HepG2 (cell line): ENCODE results near the gene DMRTA2. TPM values are rescaled to one million over a fixed set of nuclear protein-coding genes. Genes with fewer than 3 reads are reported as not detected.

Source experiments
- ATAC-seq: fragments of 200-7000 bp; cut with Tn5 transposase; 3 replicates; pipeline ENCODE4 v1.9.1; 2020; ENCODE audit warnings: mild to moderate bottlenecking, moderate library complexity
- BruUV-seq: library from RNA; stranded (reverse); fragments of 400-500 nt; replicated peaks from 2 replicates; lab custom pipeline; 2021; lab: Mats Ljungman, UMichigan
- CTCF ChIA-PET: fragments of 300-600 bp; formaldehyde crosslinking; extraction: SDS; loops from one replicate; lab custom pipeline; 2021; ENCODE audit warnings: low total read pairs, inconsistent platforms, low intra/inter-chr PET ratio; lab: Yijun Ruan, JAX
- POLR2A ChIA-PET: fragments of 350-600 bp; sonication (Branson Sonifier 250); formaldehyde crosslinking; loops from one replicate; lab custom pipeline; 2020; ENCODE audit warnings: antibody characterized with exemption, inconsistent platforms; lab: Yijun Ruan, JAX
- DNase-seq: peaks from one replicate; pipeline ENCODE4 v3.0.0-alpha.2; 2015; ENCODE audit warnings: low spot score
- FAIRE-seq: peaks from 3 replicates; lab custom pipeline; 2011; peaks lifted over from hg19 to GRCh38; lab: Jason Lieb, UNC
- H2AFZ ChIP-seq: one replicate; pipeline ENCODE4 v1.6.1; 2011; ENCODE audit warnings: low read length, inconsistent platforms
- H3K27ac ChIP-seq: fragments of 300-600 bp; 3 replicates; pipeline ENCODE4 v1.8.0; 2011; ENCODE audit warnings: mixed run types, mild to moderate bottlenecking, mixed read lengths, low read length, inconsistent platforms; ENCODE audit not compliant: insufficient read depth; ENCODE audit errors: extremely low read length
- H3K27me3 ChIP-seq, 2 experiments: fragments of 200-600 bp in 1 of 2; 2 replicates in 1 of 2; 3 replicates in 1 of 2; pipeline versions ENCODE4 v1.6.0 to v1.8.0; 2011; ENCODE audit warnings: low read length in 2 of 2, mild to moderate bottlenecking in 2 of 2, moderate library complexity in 2 of 2, inconsistent platforms in 1 of 2; ENCODE audit not compliant: insufficient read depth in 2 of 2, control insufficient read depth in 1 of 2
- H3K36me3 ChIP-seq, 2 experiments: fragments of 200-600 bp in 1 of 2; replicated peaks in 1 of 2; 2 replicates in 1 of 2; 3 replicates in 1 of 2; pipeline versions ENCODE4 v1.5.1 to v1.8.0; 2011; ENCODE audit warnings: low read length in 2 of 2, inconsistent platforms in 1 of 2; ENCODE audit not compliant: insufficient read depth in 2 of 2, control insufficient read depth in 1 of 2
- H3K4me1 ChIP-seq: 2 replicates; pipeline ENCODE4 v1.5.1; 2012; ENCODE audit warnings: low read length, inconsistent platforms; ENCODE audit not compliant: insufficient read depth
- H3K4me2 ChIP-seq: 2 replicates; pipeline ENCODE4 v1.6.0; 2011; ENCODE audit warnings: low read depth, low read length, inconsistent platforms
- H3K4me3 ChIP-seq, 3 experiments: fragments of 200-600 bp in 1 of 3; sonication (generic), shearing (Covaris generic) in 1 of 3; replicated peaks in 1 of 3; 2 replicates each; pipeline ENCODE4 v1.5.1; 2011 to 2016; ENCODE audit warnings: low read length in 3 of 3, inconsistent platforms in 2 of 3, low read depth in 2 of 3, mild to moderate bottlenecking in 2 of 3, control low read depth in 1 of 3, mixed read lengths in 1 of 3; ENCODE audit not compliant: insufficient read depth in 1 of 3
- H3K79me2 ChIP-seq: one replicate; pipeline ENCODE4 v1.6.1; 2011; ENCODE audit warnings: low read length, inconsistent platforms; ENCODE audit not compliant: insufficient read depth
- H3K9ac ChIP-seq: 2 replicates; pipeline ENCODE4 v1.6.0; 2011; ENCODE audit warnings: mild to moderate bottlenecking, low read depth, low read length, inconsistent platforms; ENCODE audit not compliant: insufficient read depth
- H3K9me3 ChIP-seq: 2 replicates; pipeline ENCODE4 v1.5.1; 2012; ENCODE audit warnings: mild to moderate bottlenecking, low read length
- H4K20me1 ChIP-seq: 2 replicates; pipeline ENCODE4 v1.6.0; 2011; ENCODE audit warnings: inconsistent platforms, mild to moderate bottlenecking, low read length, moderate library complexity; ENCODE audit not compliant: insufficient read depth
- CCAR2 ChIP-seq: fragments of 200-400 bp; formaldehyde crosslinking; optimal IDR thresholded peaks from 2 replicates; pipeline ENCODE3; 2018; ENCODE audit warnings: low read depth, mild to moderate bottlenecking, low read length, moderate library complexity
- DZIP1 ChIP-seq: sonication (generic); formaldehyde crosslinking; IDR thresholded peaks from 2 replicates; pipeline ENCODE4 v1.5.0; 2020; ENCODE audit warnings: mild to moderate bottlenecking, missing genetic modification reagents
- ZBTB49 ChIP-seq: sonication (generic); formaldehyde crosslinking; IDR thresholded peaks from 2 replicates; pipeline ENCODE4 v1.4.0; 2020; ENCODE audit warnings: missing genetic modification reagents, borderline replicate concordance
- ZKSCAN8 ChIP-seq: IDR thresholded peaks from 2 replicates; pipeline ENCODE4 v1.6.1; 2016; ENCODE audit warnings: borderline replicate concordance, missing genetic modification reagents, missing compliant biosample characterization
- ZNF414 ChIP-seq: sonication (generic); formaldehyde crosslinking; IDR thresholded peaks from 2 replicates; pipeline ENCODE4 v1.5.0; 2020; ENCODE audit warnings: missing genetic modification reagents
- ZNF710 ChIP-seq: sonication (generic); formaldehyde crosslinking; IDR thresholded peaks from 2 replicates; pipeline ENCODE4 v1.5.0; 2020; ENCODE audit warnings: mild to moderate bottlenecking, missing genetic modification reagents, borderline replicate concordance
- WGBS: methylation state at CpG from one replicate; pipeline ENCODE4 v1.1.6; 2017; ENCODE audit warnings: low lambda C conversion rate; 5-methylcytosine and 5-hydroxymethylcytosine counted together
- in situ Hi-C: cut with HindIII; loops from 2 replicates; pipeline ENCODE4 v1.10.0; 2017; ENCODE audit warnings: low pct_unique_long_range_greater_than_20kb; ENCODE audit not compliant: extremely low pct_ligation_motif_present
- intact Hi-C: fragments of 100-400 bp; cut with micrococcal nuclease; formaldehyde crosslinking; loops from one replicate; pipeline ENCODE4 v1.10.0; 2022; ENCODE audit not compliant: unreplicated experiment
- polyA plus RNA-seq, 8 experiments: library from polyadenylated mRNA; depleted of rRNA in 3 of 8; stranded (reverse) in 7 of 8; unstranded in 1 of 8; fragments of >200 nt; fragmentation: Illumina TruSeq in 4 of 8; extraction: Trizol in 4 of 8; gene quantifications; 2 replicates each; pipeline versions ENCODE4 v1.2.1 to v1.2.3, GENCODE V29; 2011 to 2016; ENCODE audit warnings: low read depth in 4 of 8, missing spikeins in 1 of 8, mixed read lengths in 1 of 8; ENCODE audit not compliant: insufficient read depth in 1 of 8
- total RNA-seq, 5 experiments: library from RNA; depleted of rRNA; stranded (reverse); fragments of >200 nt; fragmentation: Illumina TruSeq; extraction: Trizol; gene quantifications; 2 replicates each; pipeline ENCODE4 v1.2.3, GENCODE V29; 2016; ENCODE audit warnings: low read depth in 1 of 5

Gene DMRTA2
- total and polyA plus RNA-seq, 2 of the 13 experiments (the other 11 are each of a cell fraction or from before 2014, with no cell fraction given), result not detected

GRCh38 chr1:50422946-50423669, at the start of gene DMRTA2 (continued):
- no peak for TF ChIP-seq DZIP1
- TF ChIP-seq ZNF710 (CRISPR knock-in tag), result no peak
- no peak for TF ChIP-seq ZNF414 (CRISPR knock-in tag)

- no peak for ATAC-seq
- Histone ChIP-seq H2AFZ (no peak overlapping the region), H3K4me2 (no peak overlapping the region), H3K79me2 (no peaks in the 10 kb centered on the region), H4K20me1 (no peaks in the 10 kb centered on the region; the same call in 1 of the 2 replicates), H3K27ac (no peak overlapping the region), H3K9ac (no peak overlapping the region), H3K9me3 (no peaks in the 10 kb centered on the region), H3K36me3 (peaks cover 2 to 16% of the 10 kb centered on the region in 2 experiments; a peak in 3 of 5 replicates), H3K4me1 (peaks cover 26% of the 10 kb centered on the region), H3K27me3 (no peaks in the 10 kb centered on the region), H3K4me3 (no peak overlapping the region)
- intact Hi-C loops, result no loop called here
- CTCF ChIA-PET, result no interaction called here
- DNase-seq, result no peak
- FAIRE-seq, result no peak
- POLR2A ChIA-PET, result no interaction called here
- in situ Hi-C loops, result no loop called here
- BruUV-seq, result no TSS peak
- TF ChIP-seq ZKSCAN8 (CRISPR knock-in tag), result no peak
- TF ChIP-seq CCAR2, result no peak
- TF ChIP-seq ZBTB49, result no peak
- 95% methylated on average over 3 of the region's 3 CpGs for WGBS
These were observed 48.7 kb upstream of the DMRTA2 start for GRCh38 chr1:50471967-50472366.
